ENCODE data around the gene SPTAN1.

DNA sequence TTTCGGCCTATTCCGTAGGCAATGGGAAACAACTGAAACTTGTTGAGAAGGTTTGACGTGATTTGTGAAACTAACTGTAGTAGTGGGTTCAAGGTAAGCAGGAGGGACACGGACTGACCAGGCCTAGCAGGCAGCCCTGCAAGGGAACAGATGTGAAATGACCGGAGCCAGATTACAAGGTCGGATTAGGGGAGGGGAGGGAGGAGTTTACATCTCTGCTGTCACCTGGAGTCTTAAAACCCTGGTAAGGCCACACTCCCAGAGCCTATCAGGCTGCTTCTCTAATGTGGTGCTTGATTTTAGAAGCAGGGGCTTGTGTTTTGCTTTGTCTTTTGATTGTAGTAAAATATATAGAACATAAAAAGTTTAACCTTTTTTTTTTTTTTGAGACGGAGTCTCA, 3.5 kb upstream of the SPTAN1 start:
- TF ChIP-seq BHLHE40 (IDR thresholded peaks at IDR 0.05; ENCODE audit: borderline replicate concordance) (no peak), SUZ12 (IDR thresholded peaks at IDR 0.05) (no peak), ZNF384 (IDR thresholded peaks at IDR 0.05) (no peak)
